ENCODE results near the gene MON1A. TPM values are rescaled to one million over a fixed set of nuclear protein-coding genes. Genes with fewer than 3 reads are reported as not detected.

MON1A gene
- total and polyA plus RNA-seq, 2 of the 8 experiments (the other 6 are each of a cell fraction or from before 2014, with no cell fraction given): 10.3 to 14.1 TPM

GRCh38 chr3:49930922-49931321 lies 1.3 kb upstream of the MON1A start (continued):
- TF ChIP-seq, protein P1, sequence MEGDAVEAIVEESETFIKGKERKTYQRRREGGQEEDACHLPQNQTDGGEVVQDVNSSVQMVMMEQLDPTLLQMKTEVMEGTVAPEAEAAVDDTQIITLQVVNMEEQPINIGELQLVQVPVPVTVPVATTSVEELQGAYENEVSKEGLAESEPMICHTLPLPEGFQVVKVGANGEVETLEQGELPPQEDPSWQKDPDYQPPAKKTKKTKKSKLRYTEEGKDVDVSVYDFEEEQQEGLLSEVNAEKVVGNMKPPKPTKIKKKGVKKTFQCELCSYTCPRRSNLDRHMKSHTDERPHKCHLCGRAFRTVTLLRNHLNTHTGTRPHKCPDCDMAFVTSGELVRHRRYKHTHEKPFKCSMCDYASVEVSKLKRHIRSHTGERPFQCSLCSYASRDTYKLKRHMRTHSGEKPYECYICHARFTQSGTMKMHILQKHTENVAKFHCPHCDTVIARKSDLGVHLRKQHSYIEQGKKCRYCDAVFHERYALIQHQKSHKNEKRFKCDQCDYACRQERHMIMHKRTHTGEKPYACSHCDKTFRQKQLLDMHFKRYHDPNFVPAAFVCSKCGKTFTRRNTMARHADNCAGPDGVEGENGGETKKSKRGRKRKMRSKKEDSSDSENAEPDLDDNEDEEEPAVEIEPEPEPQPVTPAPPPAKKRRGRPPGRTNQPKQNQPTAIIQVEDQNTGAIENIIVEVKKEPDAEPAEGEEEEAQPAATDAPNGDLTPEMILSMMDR (IDR thresholded peaks at IDR 0.05; ENCODE audit: control extremely low read depth in 1 of 3, insufficient read depth in 1 of 3, low read depth in 1 of 3, low read length in 3 of 3): peak; percentile 21 to 57 (median 54)
- TF ChIP-seq POLR2A (IDR thresholded peaks at IDR 0.05; ENCODE audit: control extremely low read depth in 1 of 2, low read depth in 2 of 2, low read length in 2 of 2) (0 out of 3 replicates have a peak, but pooled peaks of 1 of the 2 experiments have one; percentile 37), USF2 (IDR thresholded peaks at IDR 0.05; ENCODE audit: low read length) (no peak), RAD21 (IDR thresholded peaks at IDR 0.05 in 1 of 2, conservative IDR thresholded peaks at IDR 0.05 in 1 of 2; ENCODE audit: low read depth in 2 of 2, low read length in 2 of 2) (peak; percentile 34 to 57; a peak in 3 of 4 replicates), TEAD4 (IDR thresholded peaks at IDR 0.05; ENCODE audit: low read depth, low read length) (no peak), SIX5 (IDR thresholded peaks at IDR 0.05; ENCODE audit: low read depth, low read length) (no peak)
